MM.1S (cell line): ENCODE results near the gene WIPF2.

Experiments used
- DNase-seq: peaks from one replicate; pipeline ENCODE4 v3.0.0-alpha.2; 2015
- H2AFZ ChIP-seq: fragments of 300-600 bp; sonication (generic); 2 replicates; pipeline ENCODE4 v1.6.0; 2016; ENCODE audit warnings: antibody characterized with exemption, low read length
- H3F3A ChIP-seq: fragments of 300-600 bp; sonication (generic); 2 replicates; pipeline ENCODE4 v1.6.1; 2016; ENCODE audit warnings: mild to moderate bottlenecking, antibody characterized with exemption, low read length, moderate library complexity, mixed read lengths; ENCODE audit not compliant: insufficient read depth
- H3K27ac ChIP-seq: fragments of 300-600 bp; sonication (generic); 2 replicates; pipeline ENCODE4 v1.5.1; 2016; ENCODE audit warnings: mild to moderate bottlenecking, low read length
- H3K27me3 ChIP-seq: fragments of 300-600 bp; sonication (generic); replicated peaks from 2 replicates; pipeline ENCODE4 v1.6.0; 2016; ENCODE audit warnings: low read length; ENCODE audit not compliant: insufficient read depth
- H3K36me3 ChIP-seq: fragments of 300-600 bp; sonication (generic); replicated peaks from 2 replicates; pipeline ENCODE4 v1.6.1; 2016; ENCODE audit warnings: mild to moderate bottlenecking, low read length, mixed read lengths; ENCODE audit not compliant: insufficient read depth
- H3K4me1 ChIP-seq: fragments of 300-600 bp; sonication (generic); 2 replicates; pipeline ENCODE4 v1.6.1; 2016; ENCODE audit warnings: low read length, mixed read lengths
- H3K4me2 ChIP-seq: fragments of 300-600 bp; sonication (generic); 2 replicates; pipeline ENCODE4 v1.6.0; 2016; ENCODE audit warnings: low read depth, low read length
- H3K4me3 ChIP-seq: fragments of 300-600 bp; sonication (generic); 2 replicates; pipeline ENCODE4 v1.5.1; 2016; ENCODE audit warnings: low read length, mixed read lengths
- H3K79me2 ChIP-seq: fragments of 300-600 bp; sonication (generic); 2 replicates; pipeline ENCODE4 v1.6.1; 2016; ENCODE audit warnings: mixed run types, low read length, mixed read lengths
- H3K9ac ChIP-seq: fragments of 300-600 bp; sonication (generic); 2 replicates; pipeline ENCODE4 v1.6.1; 2016; ENCODE audit warnings: low read length, mixed read lengths
- H3K9me2 ChIP-seq: fragments of 300-600 bp; sonication (generic); replicated peaks from 2 replicates; pipeline ENCODE4 v1.6.1; 2016; ENCODE audit warnings: mild to moderate bottlenecking, low read length, mixed read lengths; ENCODE audit not compliant: insufficient read depth
- H3K9me3 ChIP-seq: fragments of 300-600 bp; sonication (generic); replicated peaks from 2 replicates; pipeline ENCODE4 v1.6.1; 2016; ENCODE audit warnings: mild to moderate bottlenecking, low read length, mixed read lengths; ENCODE audit not compliant: insufficient read depth
- H4K20me1 ChIP-seq: fragments of 300-600 bp; sonication (generic); 2 replicates; pipeline ENCODE4 v1.6.1; 2016; ENCODE audit warnings: mild to moderate bottlenecking, low read length, moderate library complexity, mixed read lengths; ENCODE audit not compliant: insufficient read depth
- EZH2 ChIP-seq: fragments of 300-600 bp; sonication (generic); optimal IDR thresholded peaks from 2 replicates; pipeline ENCODE3; 2017; ENCODE audit warnings: low read depth, mild to moderate bottlenecking, antibody characterized with exemption, low read length, mixed read lengths
- EZH2phosphoT487 ChIP-seq: fragments of 300-600 bp; sonication (generic); IDR thresholded peaks from 2 replicates; pipeline ENCODE4 v1.6.1; 2018; ENCODE audit warnings: antibody characterized with exemption, low read length
- TF ChIP-seq, protein P1 (sequence below): fragments of 300-600 bp; sonication (generic); IDR thresholded peaks from 2 replicates; pipeline ENCODE4 v1.5.1; 2016; ENCODE audit warnings: antibody characterized with exemption, low read length, mixed read lengths

WIPF2 gene

DNA sequence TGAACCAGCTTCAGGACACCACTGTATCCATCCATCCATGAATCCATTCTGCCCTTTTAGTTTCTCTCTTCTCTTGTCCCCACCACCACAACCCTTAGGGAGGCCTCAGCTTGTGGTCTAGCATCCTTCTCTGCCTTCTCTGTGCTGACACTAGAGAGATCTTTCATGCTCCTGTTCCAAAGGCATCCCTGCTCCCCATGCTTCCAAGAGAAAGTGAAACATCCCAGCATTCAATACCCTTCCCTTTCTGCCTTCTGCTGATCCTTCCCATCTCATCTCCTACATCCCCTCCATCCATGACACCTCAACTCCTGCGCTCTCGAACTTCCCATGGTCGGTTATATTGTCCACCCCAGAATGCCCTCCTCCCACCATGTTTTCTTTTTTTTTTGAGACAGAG is 31.9 kb upstream of the WIPF2 start:
- no peaks in the 10 kb centered on the region for H3K27me3 ChIP-seq
- no peak for DNase-seq
- H3K4me2 ChIP-seq = no peak overlapping the region

DNA sequence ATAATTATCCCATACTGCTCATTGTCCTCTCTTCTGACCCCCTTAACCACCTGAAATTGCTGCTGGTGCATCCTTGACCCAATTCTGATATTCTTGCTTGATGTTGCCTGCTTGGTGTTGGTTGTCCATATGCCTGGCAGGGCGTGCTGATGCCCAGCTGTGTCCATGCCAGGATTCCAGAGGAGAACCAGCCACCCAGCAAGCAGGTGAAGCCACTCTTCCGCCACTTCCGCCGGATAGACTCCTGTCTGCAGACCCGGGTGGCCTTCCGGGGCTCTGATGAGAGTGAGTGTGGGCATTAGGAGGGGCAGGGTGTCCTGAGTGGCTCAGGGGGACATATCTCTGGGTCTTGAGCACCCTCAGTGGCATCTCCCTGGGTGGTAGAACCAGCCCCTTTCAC is 30.4 kb upstream of the WIPF2 start:
- no peaks in the 10 kb centered on the region for H3K9me2 ChIP-seq
- DNase-seq = no peak
- no peak overlapping the region for H3K9ac ChIP-seq
- H3K4me2 ChIP-seq = no peak overlapping the region
- no peak overlapping the region for H2AFZ ChIP-seq
- H3K79me2 ChIP-seq = no peaks in the 10 kb centered on the region
- H3K27me3 ChIP-seq = no peaks in the 10 kb centered on the region
- H4K20me1 ChIP-seq = no peaks in the 10 kb centered on the region
- no peaks in the 10 kb centered on the region for H3F3A ChIP-seq
- H3K36me3 ChIP-seq = no peaks in the 10 kb centered on the region
- no peak overlapping the region for H3K4me3 ChIP-seq
- peaks cover 6% of the 10 kb centered on the region; the same call in 1 of the 2 replicates for H3K4me1 ChIP-seq
- TF ChIP-seq EZH2phosphoT487 (no peak), EZH2 (no peak)
- TF ChIP-seq, protein P1, sequence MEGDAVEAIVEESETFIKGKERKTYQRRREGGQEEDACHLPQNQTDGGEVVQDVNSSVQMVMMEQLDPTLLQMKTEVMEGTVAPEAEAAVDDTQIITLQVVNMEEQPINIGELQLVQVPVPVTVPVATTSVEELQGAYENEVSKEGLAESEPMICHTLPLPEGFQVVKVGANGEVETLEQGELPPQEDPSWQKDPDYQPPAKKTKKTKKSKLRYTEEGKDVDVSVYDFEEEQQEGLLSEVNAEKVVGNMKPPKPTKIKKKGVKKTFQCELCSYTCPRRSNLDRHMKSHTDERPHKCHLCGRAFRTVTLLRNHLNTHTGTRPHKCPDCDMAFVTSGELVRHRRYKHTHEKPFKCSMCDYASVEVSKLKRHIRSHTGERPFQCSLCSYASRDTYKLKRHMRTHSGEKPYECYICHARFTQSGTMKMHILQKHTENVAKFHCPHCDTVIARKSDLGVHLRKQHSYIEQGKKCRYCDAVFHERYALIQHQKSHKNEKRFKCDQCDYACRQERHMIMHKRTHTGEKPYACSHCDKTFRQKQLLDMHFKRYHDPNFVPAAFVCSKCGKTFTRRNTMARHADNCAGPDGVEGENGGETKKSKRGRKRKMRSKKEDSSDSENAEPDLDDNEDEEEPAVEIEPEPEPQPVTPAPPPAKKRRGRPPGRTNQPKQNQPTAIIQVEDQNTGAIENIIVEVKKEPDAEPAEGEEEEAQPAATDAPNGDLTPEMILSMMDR = no peak
- H3K27ac ChIP-seq = no peak overlapping the region
- no peaks in the 10 kb centered on the region for H3K9me3 ChIP-seq

More for the DNA sequence above, 31.9 kb upstream of the WIPF2 start:
- Histone ChIP-seq H3K9me3 (no peaks in the 10 kb centered on the region), H3K9me2 (no peaks in the 10 kb centered on the region), H3K27ac (no peak overlapping the region), H3K36me3 (no peaks in the 10 kb centered on the region), H3K4me1 (peaks cover 6% of the 10 kb centered on the region; the same call in 1 of the 2 replicates), H3F3A (no peaks in the 10 kb centered on the region), H3K4me3 (no peak overlapping the region), H4K20me1 (no peaks in the 10 kb centered on the region), H3K79me2 (no peaks in the 10 kb centered on the region), H2AFZ (no peak overlapping the region), H3K9ac (no peak overlapping the region)
- no peak for TF ChIP-seq EZH2
- TF ChIP-seq EZH2phosphoT487 = no peak
- TF ChIP-seq, protein P1 = no peak

DNA sequence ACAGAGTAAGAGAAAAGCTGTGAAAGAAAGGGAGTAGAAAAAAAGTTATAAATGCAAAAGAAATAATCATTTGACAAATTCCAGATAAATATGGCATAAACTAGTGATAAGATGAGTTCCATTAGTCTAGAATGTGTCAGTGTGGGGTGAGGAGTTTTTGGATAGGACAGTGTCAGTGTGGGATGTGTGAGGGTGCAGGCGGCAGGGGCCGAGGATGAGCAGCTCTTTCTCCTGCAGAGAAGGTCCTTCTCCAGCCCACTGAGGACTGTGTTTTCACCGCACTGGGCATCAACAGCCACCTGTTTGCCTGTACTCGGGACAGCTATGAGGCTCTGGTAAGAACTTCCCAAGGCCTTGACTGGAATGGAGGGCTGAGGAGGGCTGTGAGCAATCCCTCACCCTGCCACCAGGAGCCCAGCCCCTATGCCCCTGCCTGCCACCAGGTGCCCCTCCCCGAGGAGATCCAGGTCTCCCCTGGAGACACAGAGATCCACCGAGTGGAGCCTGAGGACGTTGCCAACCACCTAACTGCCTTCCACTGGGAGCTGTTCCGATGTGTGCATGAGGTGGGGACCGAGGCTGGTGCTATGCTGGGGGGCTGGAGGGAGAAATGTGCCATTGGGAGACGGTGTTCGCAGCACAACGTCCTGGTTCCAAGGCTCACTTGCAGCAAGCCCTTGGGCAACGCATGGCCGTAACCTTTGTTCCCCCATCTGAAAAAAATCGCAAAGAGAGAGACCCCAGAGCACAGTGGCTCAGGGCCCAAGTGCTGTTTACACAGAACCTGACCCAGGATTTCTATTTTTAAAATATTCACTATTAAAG is 28.7 kb upstream of the WIPF2 start:
- no peaks in the 10 kb centered on the region for H3K9me2 ChIP-seq
- no peaks in the 10 kb centered on the region for H3K9me3 ChIP-seq
- H3K27me3 ChIP-seq = no peaks in the 10 kb centered on the region
- H4K20me1 ChIP-seq = no peaks in the 10 kb centered on the region
- H3K79me2 ChIP-seq = no peaks in the 10 kb centered on the region
- TF ChIP-seq EZH2 = no peak
- TF ChIP-seq, protein P1 = peak; percentile 44
- H3K4me1 ChIP-seq = peaks cover 15% of the 10 kb centered on the region
- 0 out of 2 replicates have a peak overlapping the region, but pooled peaks have one; percentile 95 for H2AFZ ChIP-seq
- H3K27ac ChIP-seq = no peak overlapping the region
- H3K9ac ChIP-seq = peak overlapping the region; percentile 53; the same call in 1 of the 2 replicates
- peak overlapping the region; percentile 77; the same call in 1 of the 2 replicates for H3K4me3 ChIP-seq
- H3F3A ChIP-seq = no peaks in the 10 kb centered on the region
- H3K36me3 ChIP-seq = no peaks in the 10 kb centered on the region
- peak; percentile 38 for DNase-seq
- H3K4me2 ChIP-seq = peak overlapping the region; percentile 97; the same call in 1 of the 2 replicates
